Sigmoid colon (tissue), 4 donors: ENCODE measurements around the gene VAMP1.
A peak's percentile ranks its signal among the peaks of the same experiment; 100 is the strongest.

ENCODE experiments used
- EP300 ChIP-seq, 4 donors: sonication (generic); formaldehyde crosslinking; IDR thresholded peaks; one replicate each; pipeline ENCODE4 v1.6.1; 2017; ENCODE audit warnings: antibody characterized with exemption in 4 of 4
- POLR2A ChIP-seq, 2 donors: fragments of 450-650 bp; IDR thresholded peaks; one replicate each; pipeline ENCODE4 v1.6.1; 2016; ENCODE audit warnings: antibody characterized with exemption in 2 of 2, mild to moderate bottlenecking in 2 of 2, moderate library complexity in 2 of 2
- POLR2AphosphoS5 ChIP-seq, 4 donors: sonication (generic); formaldehyde crosslinking; IDR thresholded peaks; one replicate each; pipeline ENCODE4 v1.6.1; 2017; ENCODE audit warnings: antibody characterized with exemption in 4 of 4
- TF ChIP-seq, protein P1 (sequence below), 4 experiments: fragments of 450-650 bp in 3 of 4; fragments of 200-600 bp in 1 of 4; IDR thresholded peaks; one replicate each; pipeline ENCODE4 v1.5.1; 2016 to 2019; ENCODE audit warnings: antibody characterized with exemption in 4 of 4, mild to moderate bottlenecking in 3 of 4, moderate library complexity in 2 of 4

GRCh38 chr12:6470375-6471163, at the start of gene VAMP1:
- TF ChIP-seq, protein P1, sequence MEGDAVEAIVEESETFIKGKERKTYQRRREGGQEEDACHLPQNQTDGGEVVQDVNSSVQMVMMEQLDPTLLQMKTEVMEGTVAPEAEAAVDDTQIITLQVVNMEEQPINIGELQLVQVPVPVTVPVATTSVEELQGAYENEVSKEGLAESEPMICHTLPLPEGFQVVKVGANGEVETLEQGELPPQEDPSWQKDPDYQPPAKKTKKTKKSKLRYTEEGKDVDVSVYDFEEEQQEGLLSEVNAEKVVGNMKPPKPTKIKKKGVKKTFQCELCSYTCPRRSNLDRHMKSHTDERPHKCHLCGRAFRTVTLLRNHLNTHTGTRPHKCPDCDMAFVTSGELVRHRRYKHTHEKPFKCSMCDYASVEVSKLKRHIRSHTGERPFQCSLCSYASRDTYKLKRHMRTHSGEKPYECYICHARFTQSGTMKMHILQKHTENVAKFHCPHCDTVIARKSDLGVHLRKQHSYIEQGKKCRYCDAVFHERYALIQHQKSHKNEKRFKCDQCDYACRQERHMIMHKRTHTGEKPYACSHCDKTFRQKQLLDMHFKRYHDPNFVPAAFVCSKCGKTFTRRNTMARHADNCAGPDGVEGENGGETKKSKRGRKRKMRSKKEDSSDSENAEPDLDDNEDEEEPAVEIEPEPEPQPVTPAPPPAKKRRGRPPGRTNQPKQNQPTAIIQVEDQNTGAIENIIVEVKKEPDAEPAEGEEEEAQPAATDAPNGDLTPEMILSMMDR (IDR thresholded peaks at IDR 0.05): peak in 1 of 4 experiments; percentile 18
- TF ChIP-seq EP300 (IDR thresholded peaks at IDR 0.05) (no peak), POLR2AphosphoS5 (IDR thresholded peaks at IDR 0.05) (peak; percentile 99 to 100 (median 100)), POLR2A (IDR thresholded peaks at IDR 0.05) (peak; percentile 98 to 99)
